T-helper 1 cell (primary cell): Measurements from ENCODE around the gene CACUL1.

Experiments used
- DNase-seq, 5 donors: peaks; one replicate each; pipeline ENCODE4 v3.0.0-alpha.2; 2012 to 2020

The CACUL1 gene

DNA sequence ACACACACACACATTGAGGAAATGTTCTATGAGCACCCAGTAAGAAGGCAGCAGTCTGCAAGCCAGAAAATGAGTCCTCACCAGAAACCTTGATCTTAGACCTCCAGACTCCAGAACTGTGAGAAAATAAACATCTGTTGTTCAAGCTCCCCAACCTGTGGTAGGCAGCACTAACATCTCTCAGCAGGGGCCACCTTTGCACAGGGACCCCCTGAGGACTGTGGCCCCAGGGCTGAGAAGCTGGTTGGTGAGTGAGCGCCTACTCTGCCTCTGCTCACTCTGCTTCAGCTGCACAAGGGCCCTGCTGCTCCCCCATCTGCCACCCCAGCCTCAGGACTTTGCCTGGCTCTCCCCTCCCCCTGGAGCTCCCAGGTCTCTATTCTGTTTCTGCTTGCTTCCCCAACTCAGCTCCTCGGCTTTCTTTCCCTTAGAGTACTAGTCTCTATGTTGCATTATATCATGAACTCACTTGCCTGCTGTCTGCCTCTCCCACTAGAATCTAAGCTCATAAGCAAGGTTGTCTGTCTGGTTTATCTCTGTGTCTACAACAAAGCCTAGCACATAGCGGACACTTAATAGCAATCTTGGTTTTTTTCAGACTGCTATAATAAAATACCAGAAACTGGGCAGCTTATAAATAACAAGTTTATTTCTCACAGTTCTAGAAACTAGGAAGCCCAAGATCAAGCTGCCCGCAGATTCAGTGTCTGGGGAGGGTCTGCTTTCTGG lies 118.9 kb downstream of the CACUL1 start:
- no peak for DNase-seq

DNA sequence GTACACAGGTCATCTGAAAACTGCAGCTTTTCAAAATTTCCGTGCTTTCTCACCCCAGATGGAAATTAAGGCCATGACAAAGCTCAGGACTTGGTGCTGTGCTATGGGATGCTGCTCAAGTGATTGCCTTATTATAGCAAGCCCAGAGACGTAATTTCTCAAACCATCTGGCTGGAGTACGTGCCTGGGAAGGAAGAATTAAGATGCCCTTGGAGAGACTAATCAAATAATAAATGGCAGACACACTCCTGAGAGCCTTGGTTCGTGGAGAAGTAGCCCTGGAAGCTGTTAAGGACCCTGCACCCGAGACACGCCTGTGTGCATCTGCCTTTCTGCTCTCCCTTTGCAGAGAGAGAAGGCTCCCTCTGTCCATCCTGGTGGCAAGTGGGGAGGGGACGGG lies 121.0 kb downstream of the CACUL1 start:
- DNase-seq: no peak

DNA sequence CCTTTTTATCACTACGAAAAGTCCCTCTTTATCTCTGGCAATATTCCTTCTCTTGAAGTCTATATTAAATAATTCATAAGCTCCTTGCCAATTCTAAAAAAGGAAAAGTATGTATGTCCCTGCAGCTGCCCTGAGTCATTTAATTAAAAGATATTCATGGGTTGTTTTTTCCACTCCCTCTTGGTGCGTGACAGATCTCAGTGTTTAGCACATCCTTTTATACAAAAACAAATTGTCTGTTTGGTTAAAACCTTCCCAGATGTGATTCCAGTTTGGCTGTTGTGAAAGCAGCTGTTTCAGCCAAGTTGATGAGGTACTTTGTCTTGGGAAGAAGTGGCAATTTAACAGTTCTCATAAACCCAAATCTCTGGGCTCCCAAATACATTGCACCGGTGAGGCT lies 125.6 kb downstream of the CACUL1 start:
- DNase-seq: no peak

DNA sequence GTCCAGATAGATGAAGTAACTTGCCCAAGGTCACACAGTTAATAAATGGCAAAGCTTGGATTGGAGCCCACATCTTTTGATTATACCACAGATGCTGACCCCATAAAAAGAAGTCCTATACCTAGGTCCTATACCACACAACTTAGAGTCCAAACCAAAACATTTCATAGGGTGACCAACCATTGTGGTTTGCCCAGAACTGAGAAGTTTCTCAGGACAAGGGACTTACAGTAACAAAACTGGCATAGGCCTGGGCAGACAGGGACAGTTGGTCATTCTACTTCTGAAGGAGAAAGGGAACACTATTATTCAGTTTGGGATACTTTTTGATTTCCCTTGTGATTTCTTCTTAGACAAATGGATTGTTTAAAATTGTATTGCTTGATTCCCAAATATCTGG lies 126.4 kb downstream of the CACUL1 start:
- DNase-seq: no peak

DNA sequence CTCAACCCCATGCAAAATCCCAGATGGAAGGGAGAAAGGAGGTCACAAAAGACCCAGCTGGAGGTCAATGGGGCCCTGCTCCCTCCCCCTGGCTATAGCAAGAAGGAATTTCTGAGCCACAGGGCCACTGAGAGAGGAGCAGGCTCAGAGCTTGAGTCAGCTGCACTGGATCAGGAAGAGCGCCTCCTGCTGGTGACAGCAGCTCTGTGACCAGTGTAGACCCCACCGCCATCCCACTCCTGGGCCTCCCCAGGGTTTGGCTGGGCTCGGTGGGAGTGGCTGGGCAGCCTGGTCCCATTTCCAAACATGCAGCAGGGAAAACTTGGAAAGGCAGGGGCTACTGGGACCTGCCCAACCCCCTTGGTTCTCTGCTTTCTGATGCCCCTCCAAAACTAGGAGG lies 127.8 kb downstream of the CACUL1 start:
- no peak for DNase-seq
